Endothelial cell of umbilical vein (primary cell): ENCODE measurements around the gene FOXN1. TPM values are rescaled to one million over a fixed set of nuclear protein-coding genes. Genes with fewer than 3 reads are reported as not detected.
A peak's percentile ranks its signal among the peaks of the same experiment; 100 is the strongest.

ENCODE experiments used
- BruUV-seq: library from RNA; stranded (reverse); fragments of 400-500 nt; replicated peaks from 2 replicates; lab custom pipeline; 2021; lab: Mats Ljungman, UMichigan
- CTCF ChIA-PET: fragments of 300-600, 350-600 bp; sonication (Branson Sonifier 250); formaldehyde crosslinking; loops from one replicate; lab custom pipeline; 2021; ENCODE audit warnings: antibody characterized with exemption, inconsistent platforms; lab: Charles Lee
- POLR2A ChIA-PET: fragments of 300-600, 350-600 bp; sonication (Branson Sonifier 250); formaldehyde crosslinking; loops from one replicate; lab custom pipeline; 2021; ENCODE audit warnings: antibody characterized with exemption, inconsistent platforms; lab: Charles Lee
- DNase-seq: peaks from one replicate; pipeline ENCODE4 v3.0.0-alpha.2; 2011; ENCODE audit warnings: low read depth, low spot score
- FAIRE-seq: peaks from 2 replicates; lab custom pipeline; 2011; peaks lifted over from hg19 to GRCh38; lab: Jason Lieb, UNC
- H2AFZ ChIP-seq: 2 replicates; pipeline ENCODE4 v1.6.0; 2012; ENCODE audit warnings: low read depth, low read length, control low read depth, inconsistent platforms
- H3K27ac ChIP-seq: 2 replicates; pipeline ENCODE4 v1.5.1; 2011; ENCODE audit warnings: low read depth, mild to moderate bottlenecking, control low read depth, low read length, moderate library complexity; ENCODE audit not compliant: insufficient read depth
- H3K27me3 ChIP-seq, 2 experiments: 2 replicates each; pipeline versions ENCODE4 v1.6.0 to v1.6.1; 2011; ENCODE audit warnings: low read length in 2 of 2, mixed read lengths in 1 of 2; ENCODE audit not compliant: control insufficient read depth in 2 of 2, insufficient read depth in 2 of 2
- H3K36me3 ChIP-seq, 2 experiments: 2 replicates in 1 of 2; 3 replicates in 1 of 2; pipeline ENCODE4 v1.5.1; 2011; ENCODE audit warnings: low read length in 2 of 2, mild to moderate bottlenecking in 1 of 2, moderate library complexity in 1 of 2; ENCODE audit not compliant: control insufficient read depth in 2 of 2, insufficient read depth in 2 of 2; ENCODE audit errors: extremely low read depth in 1 of 2
- H3K4me1 ChIP-seq: 3 replicates; pipeline ENCODE4 v1.5.1; 2011; ENCODE audit warnings: mild to moderate bottlenecking, low read length; ENCODE audit not compliant: control insufficient read depth, insufficient read depth; ENCODE audit errors: extremely low read depth
- H3K4me2 ChIP-seq: 2 replicates; pipeline ENCODE4 v1.6.1; 2011; ENCODE audit warnings: low read length, control low read depth, mixed read lengths; ENCODE audit not compliant: insufficient read depth
- H3K4me3 ChIP-seq, 3 experiments: fragments of 200-600 bp in 1 of 3; sonication (generic), shearing (Covaris generic) in 1 of 3; replicated peaks in 1 of 3; 2 replicates each; pipeline ENCODE4 v1.5.1; 2011 to 2016; ENCODE audit warnings: control low read depth in 3 of 3, low read length in 3 of 3, mild to moderate bottlenecking in 2 of 3, inconsistent platforms in 1 of 3, low read depth in 1 of 3, moderate library complexity in 1 of 3; ENCODE audit not compliant: insufficient read depth in 1 of 3
- H3K79me2 ChIP-seq: 2 replicates; pipeline ENCODE4 v1.6.0; 2012; ENCODE audit warnings: low read length, inconsistent platforms; ENCODE audit not compliant: control insufficient read depth, insufficient read depth
- H3K9ac ChIP-seq: replicated peaks from 2 replicates; pipeline ENCODE3; 2011; ENCODE audit warnings: low read length, control low read depth; ENCODE audit not compliant: insufficient read depth; ENCODE audit errors: extremely low read depth
- H3K9me1 ChIP-seq: replicated peaks from 3 replicates; pipeline ENCODE4 v1.6.0; 2011; ENCODE audit warnings: mild to moderate bottlenecking, low read length; ENCODE audit not compliant: control insufficient read depth, insufficient read depth; ENCODE audit errors: extremely low read depth
- H3K9me3 ChIP-seq: replicated peaks from 2 replicates; pipeline ENCODE4 v1.5.1; 2012; ENCODE audit warnings: low read length, inconsistent platforms; ENCODE audit not compliant: control insufficient read depth, insufficient read depth
- H4K20me1 ChIP-seq: replicated peaks from 2 replicates; pipeline ENCODE3; 2011; ENCODE audit warnings: mild to moderate bottlenecking, low read length; ENCODE audit not compliant: control insufficient read depth, insufficient read depth; ENCODE audit errors: extremely low read depth
- CTCF ChIP-seq, 2 donors: IDR thresholded peaks; 1 replicate in 1 of 2; 2 replicates in 1 of 2; pipeline ENCODE4 v1.5.1; 2011; ENCODE audit warnings: low read length in 2 of 2, mild to moderate bottlenecking in 2 of 2, moderate library complexity in 2 of 2, control low read depth in 1 of 2, inconsistent platforms in 1 of 2, low read depth in 1 of 2; ENCODE audit not compliant: insufficient read depth in 1 of 2; ENCODE audit errors: extremely low read depth in 1 of 2
- EZH2 ChIP-seq: IDR thresholded peaks from 2 replicates; pipeline ENCODE4 v1.6.1; 2012; ENCODE audit warnings: borderline replicate concordance, low read depth, mild to moderate bottlenecking, moderate library complexity, low read length, inconsistent platforms; ENCODE audit not compliant: severe bottlenecking
- FOS ChIP-seq: IDR thresholded peaks from 2 replicates; pipeline ENCODE4 v1.6.1; 2011; ENCODE audit warnings: mild to moderate bottlenecking, low read length, moderate library complexity, borderline replicate concordance; ENCODE audit not compliant: insufficient read depth
- POLR2AphosphoS5 ChIP-seq: IDR thresholded peaks from 2 replicates; pipeline ENCODE4 v1.6.1; 2012; ENCODE audit warnings: low read depth, mild to moderate bottlenecking, control low read depth, low read length, moderate library complexity; ENCODE audit not compliant: insufficient read depth
- dilution Hi-C: fragments of 300-500 bp; cut with MboI; formaldehyde crosslinking; loops from one replicate; pipeline ENCODE4 v1.15.0; 2019; ENCODE audit warnings: low sequenced_read_pairs; ENCODE audit not compliant: extremely low pct_ligation_motif_present
- intact Hi-C: fragments of 100-400 bp; cut with micrococcal nuclease; formaldehyde crosslinking; loops from one replicate; pipeline ENCODE4 v1.10.0; 2022
- polyA plus RNA-seq, 4 experiments: library from polyadenylated mRNA; depleted of rRNA in 3 of 4; stranded (reverse) in 3 of 4; unstranded in 1 of 4; fragments of >200 nt; gene quantifications; 2 replicates each; pipeline versions ENCODE4 v1.2.1 to v1.2.3, GENCODE V29; 2011 to 2012; ENCODE audit warnings: missing spikeins in 1 of 4
- total RNA-seq: library from RNA; stranded (reverse); gene quantifications from 2 replicates; pipeline ENCODE4 v1.2.3, GENCODE V29; 2021

The FOXN1 gene
- total and polyA plus RNA-seq, 2 donors (not counting 3 experiments of a cell fraction or from before 2014, with no cell fraction given), result not detected

GRCh38 chr17:28494445-28495188, 11.5 kb upstream of the FOXN1 start:
- no peaks in the 10 kb centered on the region for H3K36me3 ChIP-seq
- H3K4me2 ChIP-seq, result no peak overlapping the region
- dilution Hi-C loops (no loop called here), intact Hi-C loops (loop anchor here (1.0 kb wide), 1 partner anchor 46 kb away; no protein-coding TSS in a partner anchor)
- H3K27me3 ChIP-seq, result no peaks in the 10 kb centered on the region
- H2AFZ ChIP-seq, result no peak overlapping the region
- TF ChIP-seq POLR2AphosphoS5, result no peak
- TF ChIP-seq FOS, result no peak
- TF ChIP-seq CTCF (IDR thresholded peaks at IDR 0.05; ENCODE audit: extremely low read depth in 1 of 2, insufficient read depth in 1 of 2, low read depth in 1 of 2, low read length in 2 of 2), result peak; percentile 84 to 95
- TF ChIP-seq EZH2, result no peak
- H3K27ac ChIP-seq, result no peak overlapping the region
- DNase-seq, result peak; percentile 44
- no peaks in the 10 kb centered on the region for H3K9me1 ChIP-seq
- H3K4me3 ChIP-seq, result no peak overlapping the region
- H4K20me1 ChIP-seq, result no peaks in the 10 kb centered on the region
- CTCF ChIA-PET, result interaction anchor here (0.9 to 4.2 kb wide), 15 partner anchors 9 to 117 kb away, joined by 3 to 64 read pairs (median 4); partner anchors contain the start of genes FOXN1 and RSKR
- H3K79me2 ChIP-seq, result no peaks in the 10 kb centered on the region
- no TSS peak for BruUV-seq
- no peak overlapping the region for H3K9ac ChIP-seq
- H3K4me1 ChIP-seq, result no peaks in the 10 kb centered on the region
- FAIRE-seq, result peak; percentile 92
- POLR2A ChIA-PET, result no interaction called here
- no peaks in the 10 kb centered on the region for H3K9me3 ChIP-seq
